ENCODE results near the gene SLC37A2.
A peak's percentile ranks its signal among the peaks of the same experiment; 100 is the strongest.
"Not testable (repeated sequence)": the region's sequence is repeated elsewhere in the genome, so short reads cannot be mapped to it uniquely, and the experiment has no call there.

The SLC37A2 gene

GRCh38 chr11:125084057-125084416 lies 20.9 kb downstream of the SLC37A2 start:
- DNase-seq (ENCODE audit: low spot score), result no peak

- DNase-seq (ENCODE audit: low spot score), result no peak
These were observed 21.7 kb downstream of the SLC37A2 start for GRCh38 chr11:125084761-125085231.

- DNase-seq (ENCODE audit: low spot score), result no peak
These were observed 22.4 kb downstream of the SLC37A2 start for GRCh38 chr11:125085301-125086081.

GRCh38 chr11:125086633-125087296 lies 23.7 kb downstream of the SLC37A2 start:
- no peak for DNase-seq (ENCODE audit: low spot score)

GRCh38 chr11:125088123-125088522 lies 25.0 kb downstream of the SLC37A2 start:
- DNase-seq (ENCODE audit: low spot score), result no peak

- no peak for DNase-seq (ENCODE audit: low spot score)
These were observed 25.7 kb downstream of the SLC37A2 start for GRCh38 chr11:125088576-125089455.

GRCh38 chr11:125089481-125089880 lies 26.4 kb downstream of the SLC37A2 start:
- not testable (repeated sequence) for DNase-seq (ENCODE audit: low spot score)

GRCh38 chr11:125090151-125090550 lies 27.0 kb downstream of the SLC37A2 start:
- not testable (repeated sequence) for DNase-seq (ENCODE audit: low spot score)

GRCh38 chr11:125090816-125091215 lies 27.7 kb downstream of the SLC37A2 start:
- no peak for DNase-seq (ENCODE audit: low spot score)

GRCh38 chr11:125091247-125091876 lies 28.3 kb downstream of the SLC37A2 start:
- peak; percentile 70 for DNase-seq (ENCODE audit: low spot score)

GRCh38 chr11:125091877-125092664 lies 29.0 kb downstream of the SLC37A2 start:
- peak; percentile 48 for DNase-seq (ENCODE audit: low spot score)

- DNase-seq (ENCODE audit: low spot score), result no peak
These were observed 29.6 kb downstream of the SLC37A2 start for GRCh38 chr11:125092669-125093068.

- peak; percentile 34 for DNase-seq (ENCODE audit: low spot score)
These were observed 30.4 kb downstream of the SLC37A2 start for GRCh38 chr11:125093502-125093901.

- DNase-seq (ENCODE audit: low spot score), result no peak
These were observed 31.6 kb downstream of the SLC37A2 start for GRCh38 chr11:125094731-125095130.

GRCh38 chr11:125100136-125100535 lies 37.0 kb downstream of the SLC37A2 start:
- no peak for DNase-seq (ENCODE audit: low spot score)

- DNase-seq (ENCODE audit: low spot score), result no peak
These were observed 38.5 kb downstream of the SLC37A2 start for GRCh38 chr11:125101596-125101995.

GRCh38 chr11:125102025-125102424 lies 38.9 kb downstream of the SLC37A2 start:
- DNase-seq (ENCODE audit: low spot score), result no peak

GRCh38 chr11:125102510-125102909 lies 39.4 kb downstream of the SLC37A2 start:
- DNase-seq (ENCODE audit: low spot score), result no peak

- DNase-seq (ENCODE audit: low spot score), result no peak
These were observed 42.8 kb downstream of the SLC37A2 start for GRCh38 chr11:125105926-125106325.

- no peak for DNase-seq (ENCODE audit: low spot score)
These were observed 45.4 kb downstream of the SLC37A2 start for GRCh38 chr11:125108469-125108868.

GRCh38 chr11:125110506-125110905 lies 47.4 kb downstream of the SLC37A2 start:
- no peak for DNase-seq (ENCODE audit: low spot score)
